ENCODE measurements around the gene TLE4. TPM values are rescaled to one million over a fixed set of nuclear protein-coding genes. Genes with fewer than 3 reads are reported as not detected.

Gene TLE4
- total RNA-seq, 2 experiments from 2014 or later: 125 to 136 TPM

DNA sequence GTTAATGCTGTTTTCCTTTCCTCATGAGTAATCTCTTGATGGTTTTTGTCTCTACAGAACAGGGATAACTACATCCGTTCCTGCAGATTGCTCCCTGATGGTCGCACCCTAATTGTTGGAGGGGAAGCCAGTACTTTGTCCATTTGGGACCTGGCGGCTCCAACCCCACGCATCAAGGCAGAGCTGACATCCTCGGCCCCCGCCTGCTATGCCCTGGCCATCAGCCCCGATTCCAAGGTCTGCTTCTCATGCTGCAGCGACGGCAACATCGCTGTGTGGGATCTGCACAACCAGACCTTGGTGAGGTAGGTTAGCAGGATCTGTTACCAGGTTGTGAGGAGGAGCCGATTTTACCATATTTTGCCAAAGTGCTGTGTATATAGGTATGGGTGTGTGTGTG lies 148.2 kb downstream of the TLE4 start:
- Histone ChIP-seq H3K4me3 (ENCODE audit: low read length) (no peak overlapping the region), H3K27ac (ENCODE audit: low read depth in 1 of 2, low read length in 2 of 2) (no peak overlapping the region), H3K9me3 (ENCODE audit: control insufficient read depth in 1 of 2, insufficient read depth in 1 of 2, low read length in 2 of 2) (no peaks in the 10 kb centered on the region), H3K4me1 (ENCODE audit: insufficient read depth, low read length) (no peaks in the 10 kb centered on the region), H3K27me3 (ENCODE audit: control insufficient read depth in 1 of 2, insufficient read depth in 2 of 2, low read length in 2 of 2) (no peaks in the 10 kb centered on the region), H3K36me3 (ENCODE audit: insufficient read depth, low read length) (peaks cover 90% of the 10 kb centered on the region)
- intact Hi-C loops (cut with DNase I, micrococcal nuclease): no loop called here
- DNase-seq (no peak), ATAC-seq (ENCODE audit: poor library complexity) (no peak)
- H3K27ac Mint-ChIP-seq: no peak overlapping the region
- no peak overlapping the region for H3K4me3 Mint-ChIP-seq
- CTCF ChIA-PET: interaction anchor here (0.7 kb wide), 1 partner anchor 326 kb away, joined by 4 read pairs; no protein-coding TSS in a partner anchor
- no peaks in the 10 kb centered on the region for H3K4me1 Mint-ChIP-seq (ENCODE audit: low read depth)
- no peaks in the 10 kb centered on the region for H3K36me3 Mint-ChIP-seq (ENCODE audit: low read depth)
- H3K27me3 Mint-ChIP-seq: no peaks in the 10 kb centered on the region
- POLR2A ChIA-PET: interaction anchor here (0.9 kb wide), 1 partner anchor 148 kb away, joined by 3 read pairs; no protein-coding TSS in a partner anchor
- H3K9me3 Mint-ChIP-seq: no peaks in the 10 kb centered on the region
- TF ChIP-seq, protein P1, sequence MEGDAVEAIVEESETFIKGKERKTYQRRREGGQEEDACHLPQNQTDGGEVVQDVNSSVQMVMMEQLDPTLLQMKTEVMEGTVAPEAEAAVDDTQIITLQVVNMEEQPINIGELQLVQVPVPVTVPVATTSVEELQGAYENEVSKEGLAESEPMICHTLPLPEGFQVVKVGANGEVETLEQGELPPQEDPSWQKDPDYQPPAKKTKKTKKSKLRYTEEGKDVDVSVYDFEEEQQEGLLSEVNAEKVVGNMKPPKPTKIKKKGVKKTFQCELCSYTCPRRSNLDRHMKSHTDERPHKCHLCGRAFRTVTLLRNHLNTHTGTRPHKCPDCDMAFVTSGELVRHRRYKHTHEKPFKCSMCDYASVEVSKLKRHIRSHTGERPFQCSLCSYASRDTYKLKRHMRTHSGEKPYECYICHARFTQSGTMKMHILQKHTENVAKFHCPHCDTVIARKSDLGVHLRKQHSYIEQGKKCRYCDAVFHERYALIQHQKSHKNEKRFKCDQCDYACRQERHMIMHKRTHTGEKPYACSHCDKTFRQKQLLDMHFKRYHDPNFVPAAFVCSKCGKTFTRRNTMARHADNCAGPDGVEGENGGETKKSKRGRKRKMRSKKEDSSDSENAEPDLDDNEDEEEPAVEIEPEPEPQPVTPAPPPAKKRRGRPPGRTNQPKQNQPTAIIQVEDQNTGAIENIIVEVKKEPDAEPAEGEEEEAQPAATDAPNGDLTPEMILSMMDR (IDR thresholded peaks at IDR 0.05): no peak

DNA sequence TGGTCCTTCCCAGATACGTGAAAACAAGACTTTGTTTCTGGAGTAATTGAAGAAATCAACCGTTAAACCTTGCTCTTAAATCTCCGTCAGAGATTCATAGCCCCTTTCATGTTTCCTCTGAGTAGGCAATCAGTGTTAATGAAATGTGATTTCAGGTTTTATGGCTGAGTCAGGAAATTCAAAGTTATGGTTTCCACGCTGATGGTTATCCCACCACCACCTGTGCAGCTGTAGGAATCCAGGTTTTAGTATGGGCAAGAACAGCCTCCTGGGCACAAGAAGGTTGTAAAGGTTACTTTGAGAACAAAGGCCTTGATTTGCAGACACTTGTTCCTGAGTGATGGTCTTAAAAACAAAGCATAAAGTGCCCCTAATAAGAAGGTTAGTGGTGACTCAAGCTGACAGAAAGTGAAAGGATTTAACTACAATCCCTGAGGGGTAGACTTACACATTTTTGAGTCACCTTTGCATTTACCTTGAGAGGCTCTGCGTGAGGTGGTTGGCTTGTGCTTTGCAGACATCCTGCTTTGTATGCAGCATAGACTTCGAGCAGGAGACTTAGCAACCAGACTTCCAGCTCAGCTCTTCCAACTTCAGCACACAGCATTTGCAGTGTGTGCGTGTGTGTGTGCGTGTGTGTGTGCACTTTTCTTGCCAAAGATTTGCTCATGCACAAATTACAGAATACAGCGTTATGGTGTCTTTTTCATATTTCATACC lies 159.6 kb downstream of the TLE4 start:
- H3K36me3 Mint-ChIP-seq (ENCODE audit: low read depth): peaks cover 15% of the 10 kb centered on the region
- H3K9me3 ChIP-seq (ENCODE audit: control insufficient read depth in 1 of 2, insufficient read depth in 1 of 2, low read length in 2 of 2): no peaks in the 10 kb centered on the region
- H3K4me3 Mint-ChIP-seq: no peak overlapping the region
- H3K36me3 ChIP-seq (ENCODE audit: insufficient read depth, low read length): peaks cover 7% of the 10 kb centered on the region
- H3K27ac ChIP-seq (ENCODE audit: low read depth in 1 of 2, low read length in 2 of 2): no peak overlapping the region
- no peaks in the 10 kb centered on the region for H3K4me1 ChIP-seq (ENCODE audit: insufficient read depth, low read length)
- CTCF ChIA-PET: no interaction called here
- no peak overlapping the region for H3K27ac Mint-ChIP-seq
- no peak overlapping the region for H3K4me3 ChIP-seq (ENCODE audit: low read length)
- POLR2A ChIA-PET: interaction anchor here (1.6 kb wide), 1 partner anchor 160 kb away, joined by 4 read pairs; the partner anchor contains the start of gene TLE4
- H3K4me1 Mint-ChIP-seq (ENCODE audit: low read depth): no peaks in the 10 kb centered on the region
- DNase-seq: peak in 1 of 14 experiments; percentile 1
- no peaks in the 10 kb centered on the region for H3K27me3 Mint-ChIP-seq
- TF ChIP-seq, protein P1 (IDR thresholded peaks at IDR 0.05): no peak
- peaks cover 3% of the 10 kb centered on the region for H3K9me3 Mint-ChIP-seq
- intact Hi-C loops (cut with DNase I, micrococcal nuclease): no loop called here
- no peak for ATAC-seq (ENCODE audit: poor library complexity)
- H3K27me3 ChIP-seq (ENCODE audit: control insufficient read depth in 1 of 2, insufficient read depth in 2 of 2, low read length in 2 of 2): no peaks in the 10 kb centered on the region

DNA sequence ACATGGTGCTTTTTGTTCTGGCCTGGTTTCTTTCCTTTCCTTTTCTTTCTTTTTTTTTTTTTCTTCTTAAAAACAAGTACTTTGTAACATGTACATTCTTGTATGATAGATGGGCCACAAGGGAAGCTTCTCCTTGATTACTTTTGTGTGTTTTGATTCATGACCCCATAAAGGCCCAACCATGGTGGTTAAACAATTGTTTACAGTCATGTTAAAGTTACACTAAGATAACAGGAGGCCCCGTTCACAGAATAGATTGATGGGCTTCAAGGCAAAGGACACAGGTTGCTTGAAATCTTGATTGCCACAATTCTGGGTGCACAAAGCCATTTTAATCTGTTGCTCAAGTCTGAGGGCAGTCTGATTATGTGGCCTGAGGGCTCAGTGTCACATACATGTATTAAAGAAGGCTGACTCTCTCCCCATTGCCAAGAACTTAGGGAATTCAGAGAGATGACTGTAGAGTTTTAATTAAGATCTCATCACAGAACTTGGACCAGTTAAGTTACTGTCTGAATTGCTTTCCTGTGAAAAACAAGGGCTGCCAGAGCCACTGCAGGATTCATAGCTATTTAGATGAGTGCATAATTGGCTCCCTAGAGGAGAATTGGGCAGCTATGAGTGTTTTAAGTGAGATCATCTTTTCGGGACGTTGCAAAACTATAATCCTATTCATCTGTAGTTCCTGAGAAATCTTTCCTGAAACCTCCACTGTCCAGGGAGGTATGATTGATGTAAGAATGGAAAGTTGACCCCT lies 163.4 kb downstream of the TLE4 start:
- ChIA-PET CTCF (no interaction called here), POLR2A (interaction anchor here (1.4 kb wide), 1 partner anchor 164 kb away, joined by 3 read pairs; the partner anchor contains the start of gene TLE4)
- Histone ChIP-seq H3K27me3 (ENCODE audit: control insufficient read depth in 1 of 2, insufficient read depth in 2 of 2, low read length in 2 of 2) (no peaks in the 10 kb centered on the region), H3K4me3 (ENCODE audit: low read length) (no peak overlapping the region), H3K4me1 (ENCODE audit: insufficient read depth, low read length) (no peaks in the 10 kb centered on the region), H3K9me3 (ENCODE audit: control insufficient read depth in 1 of 2, insufficient read depth in 1 of 2, low read length in 2 of 2) (no peaks in the 10 kb centered on the region), H3K27ac (ENCODE audit: low read depth in 1 of 2, low read length in 2 of 2) (no peak overlapping the region), H3K36me3 (ENCODE audit: insufficient read depth, low read length) (no peaks in the 10 kb centered on the region)
- DNase-seq: no peak
- H3K27me3 Mint-ChIP-seq: no peaks in the 10 kb centered on the region
- TF ChIP-seq, protein P1 (IDR thresholded peaks at IDR 0.05): no peak
- no peak overlapping the region for H3K4me3 Mint-ChIP-seq
- no peak overlapping the region for H3K27ac Mint-ChIP-seq
- H3K36me3 Mint-ChIP-seq (ENCODE audit: low read depth): no peaks in the 10 kb centered on the region
- no peaks in the 10 kb centered on the region for H3K4me1 Mint-ChIP-seq (ENCODE audit: low read depth)
- peaks cover 3% of the 10 kb centered on the region for H3K9me3 Mint-ChIP-seq
- intact Hi-C loops (cut with DNase I, micrococcal nuclease): no loop called here
- ATAC-seq (ENCODE audit: poor library complexity): no peak

All from CD4-positive, alpha-beta T cell (primary cell).